K562 (cell line): ENCODE measurements around the gene TCIRG1. TPM values are rescaled to one million over a fixed set of nuclear protein-coding genes. Genes with fewer than 3 reads are reported as not detected.

Experiments
- ARNT ChIP-seq, 2 experiments: fragments of 450-650 bp; IDR thresholded peaks; 2 replicates each; pipeline ENCODE4 v1.6.1; 2016; ENCODE audit warnings: mild to moderate bottlenecking in 1 of 2
- BRD4 ChIP-seq: fragments of 200-600 bp; sonication (generic); IDR thresholded peaks from 2 replicates; pipeline ENCODE4 v1.6.1; 2017; ENCODE audit warnings: inconsistent platforms
- CGGBP1 ChIP-seq: fragments of 250-450 bp; sonication (Bioruptor Pico); IDR thresholded peaks from 2 replicates; pipeline ENCODE4 v1.9.0; 2021; ENCODE audit warnings: mild to moderate bottlenecking
- DNMT1 ChIP-seq: fragments of 450-650 bp; IDR thresholded peaks from 2 replicates; pipeline ENCODE4 v1.6.1; 2016; ENCODE audit warnings: antibody characterized with exemption, mild to moderate bottlenecking
- DPF2 ChIP-seq: fragments of 450-650 bp; IDR thresholded peaks from 2 replicates; pipeline ENCODE4 v1.6.1; 2016
- E4F1 ChIP-seq: fragments of 250-450 bp; sonication (Bioruptor Pico); IDR thresholded peaks from 2 replicates; pipeline ENCODE4 v1.5.0; 2021; ENCODE audit warnings: mild to moderate bottlenecking, borderline replicate concordance
- ESRRA ChIP-seq: fragments of 450-650 bp; IDR thresholded peaks from 2 replicates; pipeline ENCODE4 v1.6.1; 2014; ENCODE audit warnings: low read depth, mild to moderate bottlenecking, moderate library complexity, borderline replicate concordance
- GTF2A2 ChIP-seq: IDR thresholded peaks from 2 replicates; pipeline ENCODE4 v1.6.1; 2016; ENCODE audit warnings: mild to moderate bottlenecking, missing genetic modification characterization, missing compliant biosample characterization
- GTF2E2 ChIP-seq: fragments of 200-800 bp; sonication (Bioruptor generic); IDR thresholded peaks from 2 replicates; pipeline ENCODE4 v1.6.1; 2016; ENCODE audit warnings: missing genetic modification characterization, missing compliant biosample characterization
- HIVEP1 ChIP-seq: fragments of 250-450 bp; sonication (Bioruptor Pico); IDR thresholded peaks from 2 replicates; pipeline ENCODE4 v1.4.0; 2020; ENCODE audit warnings: mild to moderate bottlenecking
- HMG20B ChIP-seq: fragments of 250-450 bp; sonication (Bioruptor Pico); IDR thresholded peaks from 2 replicates; pipeline ENCODE4 v1.5.0; 2021; ENCODE audit warnings: mild to moderate bottlenecking
- IRF9 ChIP-seq: fragments of 450-650 bp; IDR thresholded peaks from 2 replicates; pipeline ENCODE4 v1.6.1; 2016; ENCODE audit warnings: missing biosample characterization, missing genetic modification characterization
- KLF6 ChIP-seq: fragments of 250-450 bp; sonication (Bioruptor Pico); IDR thresholded peaks from 2 replicates; pipeline ENCODE4 v1.4.0; 2020; ENCODE audit warnings: mild to moderate bottlenecking, moderate library complexity, borderline replicate concordance
- MEF2A ChIP-seq: IDR thresholded peaks from 2 replicates; pipeline ENCODE4 v1.6.1; 2011; ENCODE audit warnings: low read depth, mild to moderate bottlenecking, low read length, moderate library complexity; ENCODE audit not compliant: control insufficient read depth
- MYC ChIP-seq, 2 experiments: fragments of 250-450 bp in 1 of 2; sonication (Bioruptor Pico) in 1 of 2; IDR thresholded peaks; 2 replicates each; pipeline versions ENCODE4 v1.5.1 to v1.6.1; 2012 to 2021; ENCODE audit warnings: low read depth in 2 of 2, borderline replicate concordance in 1 of 2, improper control_type of control experiment in 1 of 2, low read length in 1 of 2, mild to moderate bottlenecking in 1 of 2, moderate library complexity in 1 of 2
- NCOA6 ChIP-seq: fragments of 450-650 bp; IDR thresholded peaks from 2 replicates; pipeline ENCODE4 v1.6.1; 2017; ENCODE audit warnings: mild to moderate bottlenecking
- NR1H2 ChIP-seq: sonication (generic); formaldehyde crosslinking; IDR thresholded peaks from 2 replicates; pipeline ENCODE4 v1.4.0; 2020; ENCODE audit warnings: mild to moderate bottlenecking, missing genetic modification reagents
- PHF21A ChIP-seq: fragments of 450-650 bp; IDR thresholded peaks from 2 replicates; pipeline ENCODE4 v1.6.1; 2017; ENCODE audit warnings: low read depth, borderline replicate concordance
- RFX5 ChIP-seq: IDR thresholded peaks from 2 replicates; pipeline ENCODE4 v1.6.1; 2011; ENCODE audit warnings: low read depth, mild to moderate bottlenecking, improper control_type of control experiment, low read length
- SMC3 ChIP-seq: conservative IDR thresholded peaks from 2 replicates; pipeline ENCODE4 v1.6.1; 2011; ENCODE audit warnings: low read depth, low read length, improper control_type of control experiment; ENCODE audit not compliant: insufficient read depth
- STAG1 ChIP-seq: sonication (generic); formaldehyde crosslinking; IDR thresholded peaks from 2 replicates; pipeline ENCODE4 v1.5.0; 2020; ENCODE audit warnings: missing genetic modification reagents, borderline replicate concordance
- ZBTB33 ChIP-seq: sonication (generic); formaldehyde crosslinking; IDR thresholded peaks from 2 replicates; pipeline ENCODE4 v1.8.1; 2023; ENCODE audit warnings: mild to moderate bottlenecking, missing genetic modification reagents
- ZNF23 ChIP-seq: fragments of 250-450 bp; sonication (Bioruptor Pico); IDR thresholded peaks from 2 replicates; pipeline ENCODE4 v1.4.0; 2020; ENCODE audit warnings: mild to moderate bottlenecking
- ZSCAN32 ChIP-seq: fragments of 450-650 bp; formaldehyde crosslinking; IDR thresholded peaks from 2 replicates; pipeline ENCODE4 v1.4.0; 2020; ENCODE audit warnings: mild to moderate bottlenecking, moderate library complexity
- polyA plus RNA-seq, 8 experiments: library from polyadenylated mRNA; depleted of rRNA in 4 of 8; stranded (reverse) in 5 of 8; unstranded in 3 of 8; fragments of >200 nt; fragmentation: Nextera tagmentation in 2 of 8; fragmentation: Illumina TruSeq in 1 of 8; extraction: Ambion mirVana in 2 of 8; extraction: Trizol in 1 of 8; gene quantifications; 2 replicates each; pipeline versions ENCODE4 v1.2.1 to v1.2.3, GENCODE V29; 2011 to 2014; ENCODE audit warnings: inconsistent platforms in 1 of 8, missing spikeins in 1 of 8
- total RNA-seq, 7 experiments: library from RNA; depleted of rRNA in 6 of 7; stranded (reverse); fragments of >200 nt in 6 of 7; fragmentation: Illumina TruSeq in 2 of 7; extraction: Trizol in 2 of 7; gene quantifications; 2 replicates each; pipeline versions ENCODE4 v1.2.1 to v1.2.3, GENCODE V29; 2011 to 2021; ENCODE audit warnings: low replicate concordance in 1 of 7

The TCIRG1 gene
- total and polyA plus RNA-seq, 9 of the 15 experiments (the other 6 are each of a cell fraction or from before 2014, with no cell fraction given), result 0.49 to 143 (median 24.4) TPM

- TF ChIP-seq NCOA6 (no peak), ZNF23 (CRISPR knock-in tag) (no peak), CGGBP1 (no peak), ARNT (IDR thresholded peaks at IDR 0.05) (no peak), MEF2A (no peak), DNMT1 (no peak), BRD4 (no peak), HIVEP1 (no peak), PHF21A (no peak), GTF2A2 (tag) (no peak), STAG1 (CRISPR knock-in tag) (no peak), NR1H2 (CRISPR knock-in tag) (no peak), ZBTB33 (CRISPR knock-in tag) (0 out of 2 replicates have a peak, but pooled peaks have one; percentile 2), IRF9 (tag) (no peak), SMC3 (no peak), GTF2E2 (tag) (peak; percentile 72), ESRRA (peak; percentile 94; the same call in 1 of the 2 replicates), ZSCAN32 (CRISPR knock-in tag) (no peak), E4F1 (CRISPR knock-in tag) (no peak), RFX5 (no peak), KLF6 (CRISPR knock-in tag) (no peak), HMG20B (no peak), MYC (IDR thresholded peaks at IDR 0.05; ENCODE audit: low read depth, low read length) (peak; percentile 49; the same call in 1 of the 2 replicates), MYC (CRISPR knock-in tag; IDR thresholded peaks at IDR 0.05; ENCODE audit: borderline replicate concordance, low read depth) (no peak), DPF2 (no peak; the same call in 1 of the 2 replicates)
Observed at GRCh38 chr11:68030318-68031143, 8.3 kb upstream of the TCIRG1 start, which contains the start of gene NDUFS8 (continued).
